AG04450 (cell line): Measurements from ENCODE around the gene LFNG. TPM values are rescaled to one million over a fixed set of nuclear protein-coding genes. Genes with fewer than 3 reads are reported as not detected.

Experiments used
- CTCF ChIA-PET: fragments of 300-600, 350-600 bp; formaldehyde crosslinking; extraction: SDS; loops from one replicate; lab custom pipeline; 2022; ENCODE audit warnings: antibody characterized with exemption, inconsistent platforms; lab: Charles Lee
- POLR2A ChIA-PET: fragments of 350-600 bp; formaldehyde crosslinking; extraction: SDS; loops from one replicate; lab custom pipeline; 2021; ENCODE audit warnings: antibody characterized with exemption, inconsistent platforms; lab: Yijun Ruan, JAX
- DNase-seq: peaks from one replicate; pipeline ENCODE4 v3.0.0-alpha.2; 2011; ENCODE audit warnings: low read depth, low spot score
- H3K27ac ChIP-seq: one replicate; pipeline ENCODE4 v1.5.1; 2012; ENCODE audit warnings: low read depth, low read length, control low read depth
- H3K27me3 ChIP-seq: one replicate; pipeline ENCODE4 v1.6.0; 2012; ENCODE audit warnings: low read length; ENCODE audit not compliant: control insufficient read depth, insufficient read depth
- H3K4me3 ChIP-seq: 2 replicates; pipeline ENCODE4 v1.5.1; 2011; ENCODE audit warnings: mild to moderate bottlenecking, low read depth, low read length, control low read depth
- H3K9me3 ChIP-seq: 2 replicates; pipeline ENCODE4 v1.5.1; 2012; ENCODE audit warnings: low read length; ENCODE audit not compliant: control insufficient read depth, insufficient read depth
- polyA plus RNA-seq: library from polyadenylated mRNA; depleted of rRNA; stranded (reverse); fragments of >200 nt; gene quantifications from 2 replicates; pipeline ENCODE4 v1.2.3, GENCODE V29; 2011
- TF ChIP-seq, protein P1 (sequence below): IDR thresholded peaks from 2 replicates; pipeline ENCODE4 v1.5.1; 2011; ENCODE audit warnings: low read depth, low read length, control low read depth, inconsistent platforms

The LFNG gene
- polyA plus RNA-seq, 1 experiment, result 1.6 TPM

DNA sequence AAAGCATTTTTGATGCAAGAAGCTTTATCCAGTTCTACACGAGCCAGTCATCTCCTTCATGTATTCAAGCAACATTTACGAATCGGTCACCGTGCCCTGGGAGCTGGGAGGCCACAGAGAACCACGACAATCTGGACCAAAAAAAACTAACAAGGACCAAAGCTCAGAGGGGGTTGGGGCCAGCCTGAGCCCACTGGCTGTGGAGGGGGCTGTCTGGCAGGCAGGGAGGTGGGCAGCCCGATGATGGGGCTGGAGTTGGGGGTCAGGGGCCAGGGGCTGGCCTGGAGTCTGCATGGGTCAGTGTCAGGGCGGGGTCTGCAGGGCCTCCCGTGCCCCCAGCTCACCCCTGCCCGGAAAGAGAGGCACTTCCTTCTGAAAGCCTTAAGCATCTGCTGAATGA lies 30.9 kb upstream of the LFNG start:
- CTCF ChIA-PET, result interaction anchor here (0.6 kb wide), 2 partner anchors 355 to 576 kb away, joined by 3 to 9 read pairs; no protein-coding TSS in a partner anchor
- DNase-seq, result no peak
- POLR2A ChIA-PET, result no interaction called here
- Histone ChIP-seq H3K27ac (no peak overlapping the region), H3K4me3 (no peak overlapping the region), H3K9me3 (no peaks in the 10 kb centered on the region; the same call in 1 of the 2 replicates), H3K27me3 (peaks cover 4% of the 10 kb centered on the region)
- TF ChIP-seq, protein P1, sequence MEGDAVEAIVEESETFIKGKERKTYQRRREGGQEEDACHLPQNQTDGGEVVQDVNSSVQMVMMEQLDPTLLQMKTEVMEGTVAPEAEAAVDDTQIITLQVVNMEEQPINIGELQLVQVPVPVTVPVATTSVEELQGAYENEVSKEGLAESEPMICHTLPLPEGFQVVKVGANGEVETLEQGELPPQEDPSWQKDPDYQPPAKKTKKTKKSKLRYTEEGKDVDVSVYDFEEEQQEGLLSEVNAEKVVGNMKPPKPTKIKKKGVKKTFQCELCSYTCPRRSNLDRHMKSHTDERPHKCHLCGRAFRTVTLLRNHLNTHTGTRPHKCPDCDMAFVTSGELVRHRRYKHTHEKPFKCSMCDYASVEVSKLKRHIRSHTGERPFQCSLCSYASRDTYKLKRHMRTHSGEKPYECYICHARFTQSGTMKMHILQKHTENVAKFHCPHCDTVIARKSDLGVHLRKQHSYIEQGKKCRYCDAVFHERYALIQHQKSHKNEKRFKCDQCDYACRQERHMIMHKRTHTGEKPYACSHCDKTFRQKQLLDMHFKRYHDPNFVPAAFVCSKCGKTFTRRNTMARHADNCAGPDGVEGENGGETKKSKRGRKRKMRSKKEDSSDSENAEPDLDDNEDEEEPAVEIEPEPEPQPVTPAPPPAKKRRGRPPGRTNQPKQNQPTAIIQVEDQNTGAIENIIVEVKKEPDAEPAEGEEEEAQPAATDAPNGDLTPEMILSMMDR, result no peak

DNA sequence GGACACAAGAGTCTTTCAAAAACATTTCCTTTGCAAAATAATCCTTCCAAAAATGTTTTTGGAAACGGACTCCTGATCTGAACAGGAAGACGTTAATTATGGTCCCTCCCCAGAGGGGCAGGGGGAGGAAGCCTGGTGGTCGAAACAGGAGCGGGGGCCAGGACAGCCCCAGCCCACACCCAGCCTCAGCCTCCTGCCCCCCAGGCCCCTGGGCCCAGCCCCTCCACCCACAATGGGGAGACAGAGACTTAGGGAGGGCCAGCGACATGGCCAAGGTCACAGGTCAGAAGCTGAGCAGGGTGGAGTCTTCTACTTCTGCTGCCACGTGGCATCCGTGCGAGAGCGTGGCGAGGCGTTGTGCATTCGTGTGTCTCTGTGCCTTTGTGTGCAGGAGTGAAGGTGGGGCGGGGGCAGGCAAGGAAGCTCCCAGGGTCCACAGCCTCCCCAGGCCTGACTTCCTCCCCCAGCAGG lies 29.4 kb upstream of the LFNG start:
- H3K4me3 ChIP-seq, result no peak overlapping the region
- no peak overlapping the region for H3K27ac ChIP-seq
- no peaks in the 10 kb centered on the region for H3K27me3 ChIP-seq
- H3K9me3 ChIP-seq, result no peaks in the 10 kb centered on the region; the same call in 1 of the 2 replicates
- ChIA-PET CTCF (no interaction called here), POLR2A (no interaction called here)
- TF ChIP-seq, protein P1, result no peak
- DNase-seq, result no peak

GRCh38 chr7:2492038-2492437 lies 27.5 kb upstream of the LFNG start:
- ChIA-PET POLR2A (no interaction called here), CTCF (interaction anchor here (1.4 kb wide), 1 partner anchor 22 kb away, joined by 4 read pairs; no protein-coding TSS in a partner anchor)
- H3K9me3 ChIP-seq, result peaks cover 3% of the 10 kb centered on the region; the same call in 1 of the 2 replicates
- TF ChIP-seq, protein P1, result no peak
- H3K27ac ChIP-seq, result no peak overlapping the region
- H3K27me3 ChIP-seq, result peaks cover 2% of the 10 kb centered on the region
- DNase-seq, result no peak
- no peak overlapping the region for H3K4me3 ChIP-seq

- ChIA-PET POLR2A (no interaction called here), CTCF (interaction anchor here (1.1 to 1.4 kb wide), 2 partner anchors 15 to 24 kb away, joined by 4 read pairs; no protein-coding TSS in a partner anchor)
- TF ChIP-seq, protein P1, result no peak
- Histone ChIP-seq H3K4me3 (no peak overlapping the region), H3K27ac (no peak overlapping the region), H3K27me3 (peaks cover 13% of the 10 kb centered on the region), H3K9me3 (peaks cover 3% of the 10 kb centered on the region; the same call in 1 of the 2 replicates)
- no peak for DNase-seq
Observed at GRCh38 chr7:2493205-2494164, 26.1 kb upstream of the LFNG start.
